Medulla oblongata (tissue), 1 donor: ENCODE results near the gene BANF1.
A peak's percentile ranks its signal among the peaks of the same experiment; 100 is the strongest.

Experiments
- DNase-seq: peaks from one replicate; pipeline ENCODE4 v3.0.0-alpha.2; 2015; ENCODE audit errors: extremely low spot score

The BANF1 gene

GRCh38 chr11:66037327-66037726 lies 35.0 kb downstream of the BANF1 start:
- no peak for DNase-seq

- DNase-seq, result no peak
Measured at GRCh38 chr11:66039765-66040164, 37.5 kb downstream of the BANF1 start.

GRCh38 chr11:66042227-66042995 lies 40.1 kb downstream of the BANF1 start:
- no peak for DNase-seq

DNA sequence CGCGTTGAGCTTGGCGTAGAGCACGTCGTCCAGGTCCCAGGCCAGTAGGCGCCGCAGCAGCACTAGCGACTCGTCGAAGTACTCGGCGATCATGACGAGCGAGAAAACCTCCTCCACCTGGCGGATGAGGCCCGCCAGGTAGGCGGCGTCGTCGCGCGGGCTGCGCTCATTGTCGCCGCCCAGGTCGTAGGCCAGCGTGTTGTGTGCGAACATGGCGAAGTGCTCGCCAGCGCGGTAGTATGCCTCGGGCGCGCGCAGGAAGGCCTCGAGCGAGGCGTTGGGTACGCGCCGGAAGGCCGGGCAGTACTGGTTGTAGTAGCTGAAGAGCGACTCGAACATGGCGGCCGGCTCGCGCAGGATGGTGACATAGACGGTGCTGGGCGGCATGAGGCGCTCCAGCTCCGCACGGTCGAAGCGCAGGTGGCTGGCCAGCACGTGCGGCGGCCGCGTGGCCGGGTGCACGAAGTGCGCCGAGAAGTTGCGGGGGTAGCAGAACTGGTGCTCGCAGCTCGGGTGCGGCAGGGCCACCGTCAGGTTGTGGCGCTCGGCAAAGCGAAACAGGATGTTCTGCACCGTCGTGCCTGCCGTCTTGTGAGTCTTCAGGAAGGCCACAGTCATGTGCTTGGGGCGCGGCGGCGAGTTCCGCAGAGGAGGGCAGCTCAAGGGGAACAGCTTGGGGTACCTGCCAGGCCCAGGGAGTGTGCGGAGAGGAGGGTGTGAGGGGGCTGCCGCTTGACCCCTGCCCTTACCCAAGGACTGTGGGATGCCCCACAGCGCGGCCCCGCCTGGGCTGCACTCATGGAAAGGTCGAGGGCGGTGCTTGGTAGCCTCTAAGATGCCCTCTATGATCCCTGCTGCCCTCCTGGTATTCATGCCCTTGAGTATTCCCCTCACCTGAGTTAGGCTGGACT lies 40.9 kb downstream of the BANF1 start:
- no peak for DNase-seq

DNA sequence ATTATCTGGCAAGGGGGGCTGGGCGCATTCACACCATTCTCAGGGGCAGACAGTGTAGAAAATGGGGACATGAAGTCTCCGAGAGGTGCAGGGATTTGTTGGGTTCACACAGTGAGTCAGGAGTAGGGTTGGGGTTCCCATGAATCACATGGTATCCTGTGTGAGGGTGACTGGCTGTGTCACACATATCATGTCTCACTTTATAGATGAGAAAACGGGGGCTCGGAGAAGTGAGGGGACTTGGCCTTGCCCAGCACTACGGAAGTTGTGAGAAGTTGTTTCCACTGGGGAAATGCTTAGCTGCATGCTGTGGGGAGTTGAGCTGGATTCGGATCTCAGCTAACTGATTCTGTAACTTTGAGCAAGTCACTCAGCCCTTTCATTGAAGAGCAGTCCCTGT lies 42.5 kb downstream of the BANF1 start:
- no peak for DNase-seq

- DNase-seq, result peak; percentile 87
Measured at GRCh38 chr11:66045177-66045639, 42.9 kb downstream of the BANF1 start.

- DNase-seq, result no peak
Measured at GRCh38 chr11:66046901-66047300, 44.6 kb downstream of the BANF1 start.

- no peak for DNase-seq
Measured at GRCh38 chr11:66047541-66048365, 45.5 kb downstream of the BANF1 start.

DNA sequence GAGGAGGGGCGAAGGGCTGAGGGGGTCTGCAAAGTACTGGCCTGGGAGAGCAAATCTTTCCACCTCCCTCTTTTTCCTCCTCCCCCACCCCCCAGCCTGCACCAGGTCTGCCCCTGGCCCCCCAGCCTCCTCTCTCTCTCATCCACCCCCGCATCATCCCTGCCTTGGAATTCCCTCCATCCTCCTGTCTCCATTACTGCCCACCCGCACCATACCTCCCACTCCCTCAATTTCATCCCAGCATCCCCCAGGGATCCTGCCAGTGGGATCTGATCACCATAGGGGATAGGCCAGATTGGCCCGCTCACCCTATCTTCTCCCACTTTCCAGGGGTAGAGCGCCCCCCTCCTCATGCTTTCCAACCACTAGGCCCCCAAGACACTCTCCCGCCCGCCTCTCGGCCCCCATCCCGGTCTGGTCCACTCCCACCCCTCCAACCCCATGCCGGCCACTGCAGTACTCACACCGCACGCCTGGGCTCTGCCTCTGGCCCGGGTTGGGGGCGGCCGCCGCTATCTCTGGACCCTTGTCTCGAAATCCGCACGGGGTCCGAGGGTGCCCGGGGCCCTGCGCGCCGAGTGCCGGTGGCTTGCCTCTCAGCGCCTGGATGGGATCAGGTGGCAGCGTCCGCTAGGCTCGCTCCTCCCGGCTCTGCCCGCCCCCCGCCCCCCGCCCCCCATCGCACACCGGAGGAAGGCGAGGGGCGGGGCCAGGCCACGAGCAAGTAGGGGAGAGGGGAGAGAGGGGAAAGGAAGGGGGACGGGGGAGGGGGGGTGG lies 46.4 kb downstream of the BANF1 start, which contains the start of gene GAL3ST3:
Gene GAL3ST3, minus strand, starts transcription at position 615 of the 777 bp plus-strand sequence. CDS start 3,746 bp downstream, outside the sequence.
- DNase-seq, result no peak

DNA sequence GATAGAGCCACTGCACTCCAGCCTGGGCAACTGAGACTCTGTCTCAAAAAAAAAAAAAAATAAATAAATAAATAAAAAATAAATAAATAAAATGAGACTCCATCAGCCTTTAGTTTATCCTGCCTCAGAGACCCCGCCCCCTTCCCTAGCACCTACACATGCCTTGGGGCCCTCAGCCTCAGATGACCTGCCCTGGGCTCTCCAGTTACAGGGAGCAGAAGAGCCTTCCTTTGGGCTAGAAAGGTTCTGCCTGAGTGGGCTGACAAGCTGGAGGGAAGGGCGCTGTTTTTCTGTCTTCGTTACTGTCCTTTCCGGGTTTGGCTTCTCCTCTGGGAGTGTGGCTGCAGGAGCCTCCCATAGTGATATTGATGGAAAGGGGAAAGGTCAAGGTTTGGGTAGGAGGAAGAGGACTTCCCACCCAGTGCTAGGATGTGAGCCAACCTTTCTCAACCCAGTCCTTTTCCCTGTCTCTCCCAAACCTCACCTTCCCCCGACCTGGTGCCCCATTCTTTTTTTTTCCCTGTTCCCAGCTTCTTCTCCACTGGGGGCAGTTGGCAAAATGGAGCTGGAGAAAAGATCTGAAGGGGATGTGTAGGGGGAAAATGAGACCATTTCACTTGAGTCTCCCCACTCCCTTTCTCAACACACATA lies 48.4 kb downstream of the BANF1 start:
- no peak for DNase-seq

DNA sequence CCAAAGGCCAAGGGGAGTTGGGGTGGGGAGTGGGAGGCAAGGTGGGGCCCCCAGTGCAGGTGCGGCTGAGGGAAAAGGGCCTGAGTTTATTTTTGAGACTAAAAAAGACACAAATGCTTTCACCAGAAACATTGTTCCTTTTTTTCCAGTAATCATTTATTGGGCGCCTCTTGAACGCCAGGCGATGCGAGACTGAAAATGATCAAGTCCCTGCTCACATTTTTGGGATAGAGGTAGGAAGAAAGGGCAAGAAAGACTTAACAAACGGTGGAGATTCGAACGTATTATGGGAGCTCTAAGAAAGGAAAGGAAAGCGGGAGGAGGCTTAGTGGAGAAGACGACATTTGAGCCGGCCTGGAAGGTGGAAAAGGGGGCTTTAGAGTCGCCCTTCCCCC lies 49.1 kb downstream of the BANF1 start:
- DNase-seq, result no peak

GRCh38 chr11:66051766-66052663 lies 49.7 kb downstream of the BANF1 start, which contains the start of gene SF3B2:
SF3B2 (plus strand) TSS chr11:66052364; CDS start chr11:66052385, 21 bp downstream.
- DNase-seq, result peak; percentile 99

GRCh38 chr11:66052664-66052982 lies 50.3 kb downstream of the BANF1 start:
- DNase-seq, result no peak
